MCF 10A (cell line): ENCODE results near the gene TLR9. TPM values are rescaled to one million over a fixed set of nuclear protein-coding genes. Genes with fewer than 3 reads are reported as not detected.

ENCODE experiments used
- BruUV-seq: library from RNA; stranded (reverse); fragments of 400-500 nt; replicated peaks from 2 replicates; lab custom pipeline; 2021; lab: Mats Ljungman, UMichigan
- CTCF ChIA-PET: fragments of 300-600 bp; sonication (Branson Sonifier 250); formaldehyde crosslinking; extraction: SDS; loops from one replicate; lab custom pipeline; 2021; ENCODE audit warnings: antibody characterized with exemption, inconsistent platforms; lab: Yijun Ruan, JAX
- POLR2A ChIA-PET: fragments of 300-600, 350-650 bp; sonication (Branson Sonifier 250); formaldehyde crosslinking; extraction: SDS; loops from one replicate; lab custom pipeline; 2020; ENCODE audit warnings: antibody characterized with exemption, inconsistent platforms; lab: Yijun Ruan, JAX
- DNase-seq: peaks from one replicate; pipeline ENCODE4 v3.0.0-alpha.2; 2018; ENCODE audit not compliant: unreplicated experiment
- H3K27ac Mint-ChIP-seq: one replicate; pipeline ENCODE4 v1.8.0; 2022; ENCODE audit warnings: mild to moderate bottlenecking, low read depth, mixed read lengths; ENCODE audit not compliant: unreplicated experiment
- H3K27me3 Mint-ChIP-seq: one replicate; pipeline ENCODE4 v1.8.0; 2022; ENCODE audit warnings: mixed read lengths; ENCODE audit not compliant: insufficient read depth, unreplicated experiment
- H3K36me3 Mint-ChIP-seq: one replicate; pipeline ENCODE4 v1.8.0; 2022; ENCODE audit warnings: mild to moderate bottlenecking, moderate library complexity, mixed read lengths; ENCODE audit not compliant: insufficient read depth, unreplicated experiment
- H3K4me1 Mint-ChIP-seq: one replicate; pipeline ENCODE4 v1.8.0; 2022; ENCODE audit warnings: mixed read lengths; ENCODE audit not compliant: insufficient read depth, unreplicated experiment
- H3K4me3 Mint-ChIP-seq: one replicate; pipeline ENCODE4 v1.8.0; 2022; ENCODE audit warnings: mild to moderate bottlenecking, moderate library complexity, mixed read lengths; ENCODE audit not compliant: unreplicated experiment
- H3K9me3 Mint-ChIP-seq: one replicate; pipeline ENCODE4 v1.8.0; 2022; ENCODE audit warnings: mixed read lengths; ENCODE audit not compliant: unreplicated experiment
- CTCF ChIP-seq: fragments of 200-600 bp; IDR thresholded peaks from one replicate; pipeline ENCODE4 v1.8.0; 2022; ENCODE audit warnings: antibody characterized with exemption, mild to moderate bottlenecking; ENCODE audit not compliant: unreplicated experiment
- intact Hi-C: fragments of 100-400 bp; cut with micrococcal nuclease; formaldehyde crosslinking; loops from 2 replicates; pipeline ENCODE4 v1.14.1; 2022
- total RNA-seq: library from RNA; stranded (reverse); gene quantifications from 2 replicates; pipeline ENCODE4 v1.2.3, GENCODE V29; 2022

Gene TLR9
- total RNA-seq, 1 experiment from 2014 or later: not detected

GRCh38 chr3:52175416-52176179 lies 49.8 kb downstream of the TLR9 start:
- H3K4me3 Mint-ChIP-seq: no peak overlapping the region
- H3K4me1 Mint-ChIP-seq: peaks cover 30% of the 10 kb centered on the region
- peak overlapping the region; percentile 59 for H3K27ac Mint-ChIP-seq
- TF ChIP-seq CTCF: no peak
- H3K9me3 Mint-ChIP-seq: no peaks in the 10 kb centered on the region
- intact Hi-C loops: no loop called here
- CTCF ChIA-PET: interaction anchor here (0.6 to 1.4 kb wide), 4 partner anchors 47 to 564 kb away, joined by 3 to 4 read pairs (median 3); no protein-coding TSS in a partner anchor
- no TSS peak for BruUV-seq
- H3K36me3 Mint-ChIP-seq: no peaks in the 10 kb centered on the region
- no peak for DNase-seq
- H3K27me3 Mint-ChIP-seq: peaks cover 10% of the 10 kb centered on the region
- POLR2A ChIA-PET: interaction anchor here (0.7 to 0.9 kb wide), 2 partner anchors 12 to 18 kb away, joined by 3 to 4 read pairs; no protein-coding TSS in a partner anchor

GRCh38 chr3:52174896-52175295 lies 50.5 kb downstream of the TLR9 start:
- no TSS peak for BruUV-seq
- Mint-ChIP-seq H3K27me3 (peaks cover 10% of the 10 kb centered on the region), H3K4me3 (no peak overlapping the region), H3K27ac (peak overlapping the region; percentile 59), H3K36me3 (no peaks in the 10 kb centered on the region), H3K9me3 (no peaks in the 10 kb centered on the region), H3K4me1 (peaks cover 30% of the 10 kb centered on the region)
- ChIA-PET CTCF (interaction anchor here (0.5 to 1.4 kb wide), 4 partner anchors 17 to 164 kb away, joined by 3 to 4 read pairs (median 3); no protein-coding TSS in a partner anchor), POLR2A (interaction anchor here (0.7 to 0.9 kb wide), 2 partner anchors 11 to 19 kb away, joined by 3 to 4 read pairs; no protein-coding TSS in a partner anchor)
- intact Hi-C loops: no loop called here
- no peak for TF ChIP-seq CTCF
- no peak for DNase-seq

GRCh38 chr3:52173101-52173500 lies 52.3 kb downstream of the TLR9 start:
- BruUV-seq: no TSS peak
- peaks cover 24% of the 10 kb centered on the region for H3K4me1 Mint-ChIP-seq
- no peaks in the 10 kb centered on the region for H3K36me3 Mint-ChIP-seq
- no peak for DNase-seq
- intact Hi-C loops: no loop called here
- H3K9me3 Mint-ChIP-seq: no peaks in the 10 kb centered on the region
- TF ChIP-seq CTCF: no peak
- no peak overlapping the region for H3K27ac Mint-ChIP-seq
- no peak overlapping the region for H3K4me3 Mint-ChIP-seq
- CTCF ChIA-PET: interaction anchor here (0.5 to 1.6 kb wide), 2 partner anchors 46 to 166 kb away, joined by 3 to 4 read pairs; no protein-coding TSS in a partner anchor
- peaks cover 3% of the 10 kb centered on the region for H3K27me3 Mint-ChIP-seq
- POLR2A ChIA-PET: no interaction called here

- BruUV-seq: no TSS peak
- no peak for DNase-seq
- H3K27ac Mint-ChIP-seq: no peak overlapping the region
- no peak overlapping the region for H3K4me3 Mint-ChIP-seq
- TF ChIP-seq CTCF: no peak
- no peaks in the 10 kb centered on the region for H3K36me3 Mint-ChIP-seq
- intact Hi-C loops: no loop called here
- ChIA-PET CTCF (interaction anchor here (1.0 to 1.6 kb wide), 4 partner anchors 27 to 167 kb away, joined by 3 to 5 read pairs (median 4); no protein-coding TSS in a partner anchor), POLR2A (no interaction called here)
- no peaks in the 10 kb centered on the region for H3K9me3 Mint-ChIP-seq
- peaks cover 18% of the 10 kb centered on the region for H3K4me1 Mint-ChIP-seq
- H3K27me3 Mint-ChIP-seq: no peaks in the 10 kb centered on the region
Measured at GRCh38 chr3:52172262-52172757, 53.1 kb downstream of the TLR9 start.
